ENCODE measurements around the gene AIFM2. TPM values are rescaled to one million over a fixed set of nuclear protein-coding genes. Genes with fewer than 3 reads are reported as not detected.
A peak's percentile ranks its signal among the peaks of the same experiment; 100 is the strongest.
"Not testable (repeated sequence)": the region's sequence is repeated elsewhere in the genome, so short reads cannot be mapped to it uniquely, and the experiment has no call there.

AIFM2 gene
- total and polyA plus RNA-seq, 10 of the 15 experiments (the other 5 are each of a cell fraction or from before 2014, with no cell fraction given): 4.5 to 30.8 (median 15.6) TPM

GRCh38 chr10:70132098-70133029, at the start of gene AIFM2 (continued):
- TF ChIP-seq, protein P1, sequence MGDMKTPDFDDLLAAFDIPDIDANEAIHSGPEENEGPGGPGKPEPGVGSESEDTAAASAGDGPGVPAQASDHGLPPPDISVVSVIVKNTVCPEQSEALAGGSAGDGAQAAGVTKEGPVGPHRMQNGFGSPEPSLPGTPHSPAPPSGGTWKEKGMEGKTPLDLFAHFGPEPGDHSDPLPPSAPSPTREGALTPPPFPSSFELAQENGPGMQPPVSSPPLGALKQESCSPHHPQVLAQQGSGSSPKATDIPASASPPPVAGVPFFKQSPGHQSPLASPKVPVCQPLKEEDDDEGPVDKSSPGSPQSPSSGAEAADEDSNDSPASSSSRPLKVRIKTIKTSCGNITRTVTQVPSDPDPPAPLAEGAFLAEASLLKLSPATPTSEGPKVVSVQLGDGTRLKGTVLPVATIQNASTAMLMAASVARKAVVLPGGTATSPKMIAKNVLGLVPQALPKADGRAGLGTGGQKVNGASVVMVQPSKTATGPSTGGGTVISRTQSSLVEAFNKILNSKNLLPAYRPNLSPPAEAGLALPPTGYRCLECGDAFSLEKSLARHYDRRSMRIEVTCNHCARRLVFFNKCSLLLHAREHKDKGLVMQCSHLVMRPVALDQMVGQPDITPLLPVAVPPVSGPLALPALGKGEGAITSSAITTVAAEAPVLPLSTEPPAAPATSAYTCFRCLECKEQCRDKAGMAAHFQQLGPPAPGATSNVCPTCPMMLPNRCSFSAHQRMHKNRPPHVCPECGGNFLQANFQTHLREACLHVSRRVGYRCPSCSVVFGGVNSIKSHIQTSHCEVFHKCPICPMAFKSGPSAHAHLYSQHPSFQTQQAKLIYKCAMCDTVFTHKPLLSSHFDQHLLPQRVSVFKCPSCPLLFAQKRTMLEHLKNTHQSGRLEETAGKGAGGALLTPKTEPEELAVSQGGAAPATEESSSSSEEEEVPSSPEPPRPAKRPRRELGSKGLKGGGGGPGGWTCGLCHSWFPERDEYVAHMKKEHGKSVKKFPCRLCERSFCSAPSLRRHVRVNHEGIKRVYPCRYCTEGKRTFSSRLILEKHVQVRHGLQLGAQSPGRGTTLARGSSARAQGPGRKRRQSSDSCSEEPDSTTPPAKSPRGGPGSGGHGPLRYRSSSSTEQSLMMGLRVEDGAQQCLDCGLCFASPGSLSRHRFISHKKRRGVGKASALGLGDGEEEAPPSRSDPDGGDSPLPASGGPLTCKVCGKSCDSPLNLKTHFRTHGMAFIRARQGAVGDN (IDR thresholded peaks at IDR 0.05): peak; percentile 95
- TF ChIP-seq CHD2 (IDR thresholded peaks at IDR 0.05; ENCODE audit: borderline replicate concordance, low read depth, low read length): peak; percentile 14; the same call in 1 of the 2 replicates
- TF ChIP-seq NRF1 (conservative IDR thresholded peaks at IDR 0.05; ENCODE audit: low read depth, low read length): no peak
- no peak for TF ChIP-seq RAD21 (IDR thresholded peaks at IDR 0.05; ENCODE audit: insufficient read depth, low read depth, low read length)
- TF ChIP-seq FOS (IDR thresholded peaks at IDR 0.05; ENCODE audit: borderline replicate concordance, extremely low read depth, insufficient read length): no peak
- no peak for TF ChIP-seq ZBTB4 (CRISPR knock-in tag; IDR thresholded peaks at IDR 0.05)
- TF ChIP-seq SIX5 (IDR thresholded peaks at IDR 0.05; ENCODE audit: low read depth, low read length, severe bottlenecking): no peak
- peak; percentile 98 for TF ChIP-seq NR2F1 (conservative IDR thresholded peaks at IDR 0.05)

DNA sequence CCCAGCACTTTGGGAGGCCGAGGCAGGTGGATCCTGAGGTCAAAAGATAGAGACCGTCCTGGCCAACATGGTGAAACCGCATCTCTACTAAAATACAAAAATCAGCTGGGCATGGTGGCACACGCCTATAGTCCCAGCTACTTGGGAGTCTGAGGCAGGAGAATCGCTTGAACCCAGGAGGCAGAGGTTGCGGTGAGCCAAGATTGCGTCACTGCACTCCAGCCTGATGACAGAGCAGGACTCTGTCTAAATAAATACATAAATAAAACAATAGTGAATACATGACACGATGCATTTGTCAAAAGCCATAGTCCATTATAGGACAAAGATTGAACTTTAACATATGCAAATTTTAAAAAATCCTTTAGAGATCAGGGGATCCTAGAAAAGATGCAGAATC, 46.6 kb upstream of the AIFM2 start:
- H3K27me3 ChIP-seq (replicated peaks in 1 of 2; ENCODE audit: control insufficient read depth in 2 of 2, insufficient read depth in 2 of 2, low read length in 1 of 2); H3K4me1 ChIP-seq (ENCODE audit: control insufficient read depth, insufficient read depth, low read length); H3K79me2 ChIP-seq (ENCODE audit: control insufficient read depth, insufficient read depth, low read length); SMC1A ChIA-PET (ENCODE audit: uncharacterized antibody, unreplicated experiment); POLR2A ChIA-PET; intact Hi-C loops (cut with micrococcal nuclease; ENCODE audit: unreplicated experiment); H4K20me1 ChIP-seq (ENCODE audit: control insufficient read depth, insufficient read depth); H3K9ac ChIP-seq (ENCODE audit: control insufficient read depth, insufficient read depth, low read length); RAD21 ChIA-PET (ENCODE audit: unreplicated experiment); H3K4me3 ChIP-seq; H3K36me3 ChIP-seq (ENCODE audit: control insufficient read depth in 2 of 2, insufficient read depth in 2 of 2, low read length in 1 of 2); H3K4me2 ChIP-seq (ENCODE audit: control insufficient read depth, insufficient read depth); H3K9me3 ChIP-seq (replicated peaks; ENCODE audit: control insufficient read depth, insufficient read depth, low read length); H2AFZ ChIP-seq (ENCODE audit: control insufficient read depth, low read depth, low read length); ATAC-seq; H3K27ac ChIP-seq (ENCODE audit: control insufficient read depth, insufficient read depth); CTCF ChIA-PET; DNase-seq (ENCODE audit: low read depth, low spot score); BruUV-seq (replicated peaks); in situ Hi-C loops (cut with MboI); FAIRE-seq: not testable (repeated sequence)
- 55% methylated on average over 8 of the region's 8 CpGs for whole genome bisulfite sequencing (ENCODE audit: insufficient coverage, insufficient replicate concordance, low lambda C conversion rate, missing lambda C conversion rate)

Measured in GM12878 (cell line).